HG03139 (cell line): Measurements from ENCODE around the gene WWTR1.
A peak's percentile ranks its signal among the peaks of the same experiment; 100 is the strongest.

ENCODE experiments used
- ATAC-seq: cut with Tn5 transposase; IDR thresholded peaks from one replicate; pipeline ENCODE4 v1.9.1; 2021; ENCODE audit not compliant: unreplicated experiment

WWTR1 gene

GRCh38 chr3:149596134-149596770 lies 61.6 kb downstream of the WWTR1 start:
- no peak for ATAC-seq

- ATAC-seq = no peak
Measured at GRCh38 chr3:149593418-149594160, 64.2 kb downstream of the WWTR1 start.

- no peak for ATAC-seq
Measured at GRCh38 chr3:149592758-149593240, 65.0 kb downstream of the WWTR1 start.

- no peak for ATAC-seq
Measured at GRCh38 chr3:149590691-149591441, 67.0 kb downstream of the WWTR1 start.

- no peak for ATAC-seq
Measured at GRCh38 chr3:149589332-149589731, 68.5 kb downstream of the WWTR1 start.

GRCh38 chr3:149588909-149589308 lies 68.9 kb downstream of the WWTR1 start:
- no peak for ATAC-seq

GRCh38 chr3:149587383-149587782 lies 70.4 kb downstream of the WWTR1 start:
- ATAC-seq = no peak

GRCh38 chr3:149586871-149587270 lies 71.0 kb downstream of the WWTR1 start:
- no peak for ATAC-seq

GRCh38 chr3:149585401-149585726 lies 72.5 kb downstream of the WWTR1 start:
- ATAC-seq = peak; percentile 93

GRCh38 chr3:149583921-149584635 lies 73.7 kb downstream of the WWTR1 start:
- ATAC-seq = no peak

GRCh38 chr3:149582395-149582794 lies 75.4 kb downstream of the WWTR1 start:
- no peak for ATAC-seq

GRCh38 chr3:149581681-149582370 lies 76.0 kb downstream of the WWTR1 start:
- no peak for ATAC-seq

GRCh38 chr3:149581248-149581647 lies 76.6 kb downstream of the WWTR1 start:
- ATAC-seq = no peak

- no peak for ATAC-seq
Measured at GRCh38 chr3:149579838-149580542, 77.8 kb downstream of the WWTR1 start.

- ATAC-seq = no peak
Measured at GRCh38 chr3:149579161-149579560, 78.7 kb downstream of the WWTR1 start.

- ATAC-seq = no peak
Measured at GRCh38 chr3:149577801-149578200, 80.0 kb downstream of the WWTR1 start.

- ATAC-seq = no peak
Measured at GRCh38 chr3:149575961-149576564, 81.8 kb downstream of the WWTR1 start.

- no peak for ATAC-seq
Measured at GRCh38 chr3:149575213-149575960, 82.4 kb downstream of the WWTR1 start.
